ENCODE measurements around the gene GABARAP.
A peak's percentile ranks its signal among the peaks of the same experiment; 100 is the strongest.

GABARAP gene

GRCh38 chr17:7241090-7241733 lies 1.0 kb downstream of the GABARAP start:
- peak; percentile 31 for FAIRE-seq
- no peak for DNase-seq (ENCODE audit: insufficient read length, low spot score)

- DNase-seq (ENCODE audit: insufficient read length, low spot score): no peak
- FAIRE-seq: peak; percentile 81
These were observed 1.9 kb downstream of the GABARAP start for GRCh38 chr17:7240375-7240774.

GRCh38 chr17:7239091-7240027 lies 2.9 kb downstream of the GABARAP start, which contains the start of gene PHF23:
Gene PHF23, minus strand, starts transcription at chr17:7239457. Its CDS starts 178 bp downstream, at chr17:7239279.
- peak; percentile 100 for FAIRE-seq
- peak; percentile 85 for DNase-seq (ENCODE audit: insufficient read length, low spot score)

GRCh38 chr17:7238420-7239090 lies 3.7 kb downstream of the GABARAP start:
- DNase-seq (ENCODE audit: insufficient read length, low spot score): no peak
- peak; percentile 45 for FAIRE-seq

- FAIRE-seq (no peak), DNase-seq (ENCODE audit: insufficient read length, low spot score) (no peak)
These were observed 4.4 kb downstream of the GABARAP start for GRCh38 chr17:7237761-7238419.

GRCh38 chr17:7237266-7237760 lies 4.9 kb downstream of the GABARAP start:
- FAIRE-seq (peak; percentile 18), DNase-seq (ENCODE audit: insufficient read length, low spot score) (no peak)

GRCh38 chr17:7236808-7237207 lies 5.4 kb downstream of the GABARAP start:
- DNase-seq (ENCODE audit: insufficient read length, low spot score): no peak
- FAIRE-seq: no peak

GRCh38 chr17:7235693-7236665 lies 6.3 kb downstream of the GABARAP start:
- DNase-seq (ENCODE audit: insufficient read length, low spot score) (no peak), FAIRE-seq (no peak)

- DNase-seq (ENCODE audit: insufficient read length, low spot score): peak; percentile 94
- peak; percentile 98 for FAIRE-seq
These were observed 7.9 kb downstream of the GABARAP start, which contains the start of gene DVL2 for GRCh38 chr17:7234083-7234951. Gene DVL2, minus strand, starts transcription at chr17:7234517. Its CDS starts 255 bp downstream, at chr17:7234262.

GRCh38 chr17:7233701-7234082 lies 8.6 kb downstream of the GABARAP start:
- DNase-seq (ENCODE audit: insufficient read length, low spot score) (no peak), FAIRE-seq (no peak)

GRCh38 chr17:7232114-7232513 lies 10.1 kb downstream of the GABARAP start:
- no peak for DNase-seq (ENCODE audit: insufficient read length, low spot score)
- no peak for FAIRE-seq

- DNase-seq (ENCODE audit: insufficient read length, low spot score) (no peak), FAIRE-seq (no peak)
These were observed 12.7 kb downstream of the GABARAP start for GRCh38 chr17:7229504-7229903.

GRCh38 chr17:7228920-7229319 lies 13.3 kb downstream of the GABARAP start:
- DNase-seq (ENCODE audit: insufficient read length, low spot score) (no peak), FAIRE-seq (no peak)

GRCh38 chr17:7226721-7227710 lies 15.2 kb downstream of the GABARAP start:
- FAIRE-seq (no peak), DNase-seq (ENCODE audit: insufficient read length, low spot score) (no peak)

- DNase-seq (ENCODE audit: insufficient read length, low spot score) (no peak), FAIRE-seq (no peak)
These were observed 16.4 kb downstream of the GABARAP start for GRCh38 chr17:7225711-7226331.

- FAIRE-seq: no peak
- no peak for DNase-seq (ENCODE audit: insufficient read length, low spot score)
These were observed 17.6 kb downstream of the GABARAP start for GRCh38 chr17:7224661-7225111.

- DNase-seq (ENCODE audit: insufficient read length, low spot score) (no peak), FAIRE-seq (no peak)
These were observed 18.1 kb downstream of the GABARAP start for GRCh38 chr17:7224110-7224509.
